NCI-H2029 (cell line): Measurements from ENCODE around the gene TECPR2.

Experiments used
- DNase-seq: peaks from one replicate; lab custom pipeline; 2025; lab: John Stamatoyannopoulos, UW

TECPR2 gene

GRCh38 chr14:102424923-102425322, 62.2 kb downstream of the TECPR2 start:
- DNase-seq: no peak

- DNase-seq: no peak
Observed at GRCh38 chr14:102426796-102427195, 64.1 kb downstream of the TECPR2 start.

- no peak for DNase-seq
Observed at GRCh38 chr14:102427642-102428041, 64.9 kb downstream of the TECPR2 start.

GRCh38 chr14:102430212-102430908, 67.6 kb downstream of the TECPR2 start:
- no peak for DNase-seq

GRCh38 chr14:102431751-102432150, 69.0 kb downstream of the TECPR2 start:
- DNase-seq: no peak

- DNase-seq: no peak
Observed at GRCh38 chr14:102434647-102435175, 72.0 kb downstream of the TECPR2 start.

GRCh38 chr14:102437997-102438915, 75.5 kb downstream of the TECPR2 start:
- peak; percentile 64 for DNase-seq

- DNase-seq: no peak
Observed at GRCh38 chr14:102439556-102439955, 76.8 kb downstream of the TECPR2 start.

GRCh38 chr14:102440392-102440791, 77.7 kb downstream of the TECPR2 start:
- DNase-seq: no peak

GRCh38 chr14:102442241-102443211, 79.8 kb downstream of the TECPR2 start:
- no peak for DNase-seq

- no peak for DNase-seq
Observed at GRCh38 chr14:102445066-102445465, 82.3 kb downstream of the TECPR2 start.

- no peak for DNase-seq
Observed at GRCh38 chr14:102445641-102446040, 82.9 kb downstream of the TECPR2 start.

- no peak for DNase-seq
Observed at GRCh38 chr14:102450206-102451063, 87.7 kb downstream of the TECPR2 start.

- DNase-seq: no peak
Observed at GRCh38 chr14:102451064-102451352, 88.3 kb downstream of the TECPR2 start.

- no peak for DNase-seq
Observed at GRCh38 chr14:102452302-102452701, 89.6 kb downstream of the TECPR2 start.

- DNase-seq: no peak
Observed at GRCh38 chr14:102454711-102455110, 92.0 kb downstream of the TECPR2 start.

- no peak for DNase-seq
Observed at GRCh38 chr14:102457509-102457908, 94.8 kb downstream of the TECPR2 start.

- no peak for DNase-seq
Observed at GRCh38 chr14:102461490-102462338, 99.0 kb downstream of the TECPR2 start.

GRCh38 chr14:102462391-102462790, 99.7 kb downstream of the TECPR2 start:
- no peak for DNase-seq

GRCh38 chr14:102464006-102464405, 101.3 kb downstream of the TECPR2 start:
- DNase-seq: no peak
